Activated CD8-positive, alpha-beta memory T cell treated with anti-CD3 and anti-CD28 coated beads for 1 hour (primary cell): Measurements from ENCODE around the gene LIX1L.

Experiments used
- DNase-seq, 2 donors: peaks; one replicate each; pipeline ENCODE4 v3.0.0-alpha.2; 2020; ENCODE audit warnings: low read depth in 1 of 2; ENCODE audit errors: extremely low read depth in 1 of 2

Gene LIX1L

GRCh38 chr1:145985502-145986439 is 28.0 kb upstream of the LIX1L start:
- no peak for DNase-seq

GRCh38 chr1:145985129-145985501 is 27.3 kb upstream of the LIX1L start:
- DNase-seq, result no peak

GRCh38 chr1:145983960-145984830 is 26.4 kb upstream of the LIX1L start:
- DNase-seq, result no peak

GRCh38 chr1:145983206-145983675 is 25.4 kb upstream of the LIX1L start:
- no peak for DNase-seq

- DNase-seq, result no peak
These were observed 24.4 kb upstream of the LIX1L start for GRCh38 chr1:145982010-145982723.

- DNase-seq, result no peak
These were observed 22.7 kb upstream of the LIX1L start for GRCh38 chr1:145980457-145980994.

- DNase-seq, result no peak
These were observed 22.1 kb upstream of the LIX1L start for GRCh38 chr1:145979746-145980456.

- peak in 1 of 2 donors; percentile 44 for DNase-seq
These were observed 21.3 kb upstream of the LIX1L start for GRCh38 chr1:145978854-145979745.

GRCh38 chr1:145978471-145978853 is 20.6 kb upstream of the LIX1L start:
- DNase-seq, result no peak

- DNase-seq, result peak in 1 of 2 donors; percentile 54
These were observed 20.0 kb upstream of the LIX1L start for GRCh38 chr1:145977486-145978470.

GRCh38 chr1:145977016-145977415 is 19.2 kb upstream of the LIX1L start:
- no peak for DNase-seq

- DNase-seq, result no peak
These were observed 17.4 kb upstream of the LIX1L start for GRCh38 chr1:145975216-145975615.

- no peak for DNase-seq
These were observed 16.9 kb upstream of the LIX1L start for GRCh38 chr1:145974721-145975120.

- DNase-seq, result no peak
These were observed 14.8 kb upstream of the LIX1L start for GRCh38 chr1:145972580-145972979.

GRCh38 chr1:145967288-145967687 is 9.5 kb upstream of the LIX1L start:
- no peak for DNase-seq

- no peak for DNase-seq
These were observed 7.4 kb upstream of the LIX1L start for GRCh38 chr1:145965119-145965744.

GRCh38 chr1:145964328-145965118 is 6.7 kb upstream of the LIX1L start, which contains the start of the genes ANKRD34A and POLR3GL:
ANKRD34A (minus strand) TSS chr1:145964575; CDS start chr1:145961759, 2,816 bp downstream.
POLR3GL (plus strand) TSS chr1:145964690; CDS start chr1:145974866, 10,176 bp downstream.
- peak; percentile 77 to 81 for DNase-seq
